ENCODE measurements around the gene CNKSR1.
A peak's percentile ranks its signal among the peaks of the same experiment; 100 is the strongest.

The CNKSR1 gene

DNA sequence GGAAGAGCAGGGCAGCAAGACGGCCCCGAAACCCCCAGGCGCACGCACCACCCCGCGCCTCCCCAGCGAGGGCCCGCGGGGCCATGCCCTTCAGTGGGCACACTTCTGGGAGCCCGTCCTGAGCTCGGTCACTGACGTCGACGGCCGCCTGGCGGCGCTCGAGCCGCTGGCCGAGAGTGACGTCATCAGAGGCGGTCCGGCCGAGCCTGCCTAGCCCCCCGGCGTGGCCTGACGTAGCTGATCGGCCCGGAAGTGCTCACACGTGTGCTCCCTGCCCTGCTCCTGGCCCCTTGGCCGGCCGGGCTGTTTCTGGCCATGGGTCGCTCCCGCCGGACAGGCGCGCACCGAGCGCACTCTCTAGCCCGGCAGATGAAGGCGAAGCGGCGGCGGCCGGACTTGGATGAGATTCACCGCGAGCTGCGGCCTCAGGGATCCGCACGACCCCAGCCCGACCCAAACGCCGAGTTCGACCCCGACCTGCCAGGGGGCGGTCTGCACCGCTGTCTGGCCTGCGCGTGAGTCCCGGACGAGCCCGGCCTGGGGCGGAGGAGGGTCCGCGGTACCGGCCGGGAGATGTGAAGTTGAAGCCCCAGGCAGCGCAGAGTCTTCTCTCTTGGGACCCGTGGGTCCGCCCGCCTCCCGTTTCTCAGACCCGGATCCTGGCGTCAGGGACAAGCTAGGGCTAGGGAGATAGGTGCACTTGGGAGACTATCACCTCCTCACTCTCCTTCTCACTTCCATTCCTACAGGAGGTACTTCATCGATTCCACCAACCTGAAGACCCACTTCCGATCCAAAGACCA, 7.4 kb upstream of the CNKSR1 start, which contains the start of gene ZNF593:
Gene ZNF593 (plus strand): TSS at position 240 of the 803 bp plus-strand sequence. CDS start 76 bp downstream, at position 316.
- Histone ChIP-seq H3K9ac (ENCODE audit: low read depth, low read length, poor library complexity) (peak within 1 kb of the TSS; percentile 82), H3K4ac (ENCODE audit: low read length) (no peak within 1 kb of the TSS), H3K4me3 (ENCODE audit: low read length in 2 of 2) (peak within 1 kb of the TSS; percentile 70 to 87), H3K4me1 (ENCODE audit: control insufficient read depth in 2 of 2, insufficient read depth in 1 of 2, low read depth in 1 of 2, low read length in 2 of 2) (peaks cover 24 to 42% of the 10 kb centered on the region in 2 donors), H3K18ac (ENCODE audit: low read length) (peak within 1 kb of the TSS; percentile 95), H3K79me1 (ENCODE audit: low read depth, low read length) (peaks cover 8% of the 10 kb centered on the region), H2BK15ac (ENCODE audit: low read length) (peak within 1 kb of the TSS; percentile 38), H4K91ac (ENCODE audit: low read depth, low read length, poor library complexity) (no peak within 1 kb of the TSS), H2BK5ac (ENCODE audit: low read length) (peak within 1 kb of the TSS; percentile 99), H2AFZ (ENCODE audit: low read length) (peak within 1 kb of the TSS; percentile 97), H3K27me3 (ENCODE audit: control insufficient read depth in 3 of 3, insufficient read depth in 3 of 3, low read depth in 1 of 3, low read length in 3 of 3) (peaks cover 0 to 3% (median 0%) of the 10 kb centered on the region in 3 experiments), H3K27ac (replicated peaks; ENCODE audit: low read length) (peak within 1 kb of the TSS; percentile 53), H2AK5ac (ENCODE audit: low read depth, low read length) (peak within 1 kb of the TSS; percentile 86), H3K14ac (ENCODE audit: low read length) (peak within 1 kb of the TSS; percentile 98), H3K9me3 (replicated peaks in 1 of 2; ENCODE audit: control insufficient read depth in 2 of 2, insufficient read depth in 1 of 2, low read depth in 1 of 2, low read length in 2 of 2) (no peaks in the 10 kb centered on the region), H3K36me3 (replicated peaks in 1 of 2; ENCODE audit: control insufficient read depth in 2 of 2, insufficient read depth in 2 of 2, low read length in 2 of 2) (peaks cover 7 to 11% of the 10 kb centered on the region in 2 donors), H3K23ac (ENCODE audit: low read depth, low read length, poor library complexity) (peak within 1 kb of the TSS; percentile 98), H3K4me2 (ENCODE audit: insufficient read depth, low read length, poor library complexity, severe bottlenecking) (peak within 1 kb of the TSS; percentile 98), H2BK12ac (ENCODE audit: low read length) (peak within 1 kb of the TSS; percentile 59), H2BK120ac (ENCODE audit: low read depth, low read length) (no peak within 1 kb of the TSS), H4K8ac (ENCODE audit: low read depth, low read length) (no peak within 1 kb of the TSS)
- DNase-seq (ENCODE audit: low spot score): peak; percentile 82
- WGBS, 2 donors (ENCODE audit: extremely low coverage in 2 of 2, insufficient read length in 2 of 2, insufficient replicate concordance in 1 of 2): no CpG with 5 or more reads among the region's 76 CpGs

DNA sequence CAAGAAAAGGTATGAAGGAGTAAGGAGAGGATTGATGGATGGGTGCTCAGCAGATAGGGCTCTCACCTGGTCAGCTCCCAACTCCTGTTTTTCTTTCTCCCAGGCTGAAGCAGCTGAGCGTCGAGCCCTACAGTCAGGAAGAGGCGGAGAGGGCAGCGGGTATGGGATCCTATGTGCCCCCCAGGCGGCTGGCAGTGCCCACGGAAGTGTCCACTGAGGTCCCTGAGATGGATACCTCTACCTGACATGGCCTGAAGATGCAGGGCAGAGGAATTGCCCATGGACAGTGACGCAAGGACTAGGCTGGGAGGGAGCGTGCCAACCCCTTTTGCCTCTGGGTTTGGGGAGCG, 6.8 kb upstream of the CNKSR1 start:
- Histone ChIP-seq H3K36me3 (replicated peaks in 1 of 2; ENCODE audit: control insufficient read depth in 2 of 2, insufficient read depth in 2 of 2, low read length in 2 of 2) (peaks cover 7 to 11% of the 10 kb centered on the region in 2 donors), H3K4me2 (ENCODE audit: insufficient read depth, low read length, poor library complexity, severe bottlenecking) (peak overlapping the region; percentile 98), H3K14ac (ENCODE audit: low read length) (no peak overlapping the region), H2AK5ac (ENCODE audit: low read depth, low read length) (peak overlapping the region; percentile 86), H2BK12ac (ENCODE audit: low read length) (no peak overlapping the region), H3K18ac (ENCODE audit: low read length) (no peak overlapping the region), H3K4ac (ENCODE audit: low read length) (no peak overlapping the region), H2BK120ac (ENCODE audit: low read depth, low read length) (no peak overlapping the region), H2AFZ (ENCODE audit: low read length) (peak overlapping the region; percentile 97), H3K4me3 (ENCODE audit: low read length in 2 of 2) (peak overlapping the region; percentile 70 to 87), H2BK5ac (ENCODE audit: low read length) (no peak overlapping the region), H3K27ac (replicated peaks; ENCODE audit: low read length) (no peak overlapping the region), H4K91ac (ENCODE audit: low read depth, low read length, poor library complexity) (no peak overlapping the region), H2BK15ac (ENCODE audit: low read length) (no peak overlapping the region), H3K9ac (ENCODE audit: low read depth, low read length, poor library complexity) (no peak overlapping the region), H3K9me3 (replicated peaks in 1 of 2; ENCODE audit: control insufficient read depth in 2 of 2, insufficient read depth in 1 of 2, low read depth in 1 of 2, low read length in 2 of 2) (no peaks in the 10 kb centered on the region), H3K4me1 (ENCODE audit: control insufficient read depth in 2 of 2, insufficient read depth in 1 of 2, low read depth in 1 of 2, low read length in 2 of 2) (peaks cover 23 to 36% of the 10 kb centered on the region in 2 donors), H3K79me1 (ENCODE audit: low read depth, low read length) (peaks cover 8% of the 10 kb centered on the region), H4K8ac (ENCODE audit: low read depth, low read length) (no peak overlapping the region), H3K23ac (ENCODE audit: low read depth, low read length, poor library complexity) (no peak overlapping the region), H3K27me3 (ENCODE audit: control insufficient read depth in 3 of 3, insufficient read depth in 3 of 3, low read depth in 1 of 3, low read length in 3 of 3) (peaks cover 0 to 3% (median 0%) of the 10 kb centered on the region in 3 experiments)
- DNase-seq (ENCODE audit: low spot score): no peak
- no CpG with 5 or more reads among the region's 9 CpGs for WGBS, 2 donors (ENCODE audit: extremely low coverage in 2 of 2, insufficient read length in 2 of 2, insufficient replicate concordance in 1 of 2)

DNA sequence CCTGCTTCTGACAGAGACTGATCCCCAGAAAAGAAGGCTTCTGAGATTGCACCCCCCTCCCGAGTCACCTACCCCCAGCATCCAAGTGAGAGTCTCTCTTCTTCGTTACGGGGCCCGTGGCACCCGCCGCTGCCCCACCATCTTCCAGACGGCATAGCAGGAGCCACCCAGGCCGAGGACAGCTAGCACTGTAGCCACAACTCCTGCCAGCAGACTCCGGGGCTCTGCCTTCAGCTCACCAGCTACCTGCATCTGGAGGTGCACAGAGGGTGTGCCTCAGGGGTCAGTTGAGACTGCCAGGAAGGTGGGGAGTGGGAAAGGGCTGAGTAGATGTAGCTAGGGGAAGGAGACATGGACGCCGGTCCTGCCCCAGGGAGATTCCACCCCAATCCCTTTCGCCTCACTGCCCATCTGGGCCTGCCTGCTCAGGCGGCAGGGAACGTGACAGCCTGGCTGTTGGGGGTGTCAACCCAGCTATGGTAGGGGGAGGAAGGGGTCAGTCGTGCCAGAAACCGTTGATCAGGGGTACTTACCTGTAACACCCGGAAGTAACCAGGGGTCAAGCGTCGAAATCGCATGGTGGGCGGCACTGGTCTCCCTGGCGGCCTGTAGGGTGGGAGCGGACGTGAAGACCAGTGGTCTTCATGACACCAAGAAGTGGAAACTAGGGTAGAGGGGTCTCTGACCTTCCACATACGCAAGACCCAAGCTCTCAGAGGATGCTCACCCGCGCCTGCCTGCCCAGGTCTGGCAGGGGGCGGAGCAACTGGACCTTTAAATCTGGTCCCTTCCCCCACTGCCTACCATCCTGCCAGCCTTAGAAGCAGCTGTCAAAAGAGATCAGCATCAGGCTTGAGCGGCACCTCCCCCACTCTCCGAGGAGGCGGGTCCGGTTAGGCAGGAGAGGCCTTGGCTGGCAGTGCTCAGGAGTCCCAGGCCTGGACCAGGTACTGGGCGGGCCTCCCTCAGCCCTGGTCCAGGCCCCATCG, 5.9 kb upstream of the CNKSR1 start, which contains the start of gene ZNF593OS:
Gene ZNF593OS (minus strand): TSS at position 749 of the 989 bp plus-strand sequence. CDS start 171 bp downstream, at position 578.
- Histone ChIP-seq H2BK120ac (ENCODE audit: low read depth, low read length) (no peak within 1 kb of the TSS), H3K14ac (ENCODE audit: low read length) (no peak within 1 kb of the TSS), H3K79me1 (ENCODE audit: low read depth, low read length) (peaks cover 8% of the 10 kb centered on the region), H3K4me2 (ENCODE audit: insufficient read depth, low read length, poor library complexity, severe bottlenecking) (no peak within 1 kb of the TSS), H2BK15ac (ENCODE audit: low read length) (peak within 1 kb of the TSS; percentile 4), H2AFZ (ENCODE audit: low read length) (no peak within 1 kb of the TSS), H4K91ac (ENCODE audit: low read depth, low read length, poor library complexity) (no peak within 1 kb of the TSS), H3K23ac (ENCODE audit: low read depth, low read length, poor library complexity) (no peak within 1 kb of the TSS), H3K9ac (ENCODE audit: low read depth, low read length, poor library complexity) (no peak within 1 kb of the TSS), H3K36me3 (replicated peaks in 1 of 2; ENCODE audit: control insufficient read depth in 2 of 2, insufficient read depth in 2 of 2, low read length in 2 of 2) (peaks cover 7 to 11% of the 10 kb centered on the region in 2 donors), H3K4me3 (ENCODE audit: low read length in 2 of 2) (peak within 1 kb of the TSS; percentile 70 to 87), H2BK12ac (ENCODE audit: low read length) (no peak within 1 kb of the TSS), H2AK5ac (ENCODE audit: low read depth, low read length) (peak within 1 kb of the TSS; percentile 86), H3K18ac (ENCODE audit: low read length) (no peak within 1 kb of the TSS), H3K27ac (replicated peaks; ENCODE audit: low read length) (no peak within 1 kb of the TSS), H2BK5ac (ENCODE audit: low read length) (no peak within 1 kb of the TSS), H3K9me3 (replicated peaks in 1 of 2; ENCODE audit: control insufficient read depth in 2 of 2, insufficient read depth in 1 of 2, low read depth in 1 of 2, low read length in 2 of 2) (no peaks in the 10 kb centered on the region), H3K4ac (ENCODE audit: low read length) (no peak within 1 kb of the TSS), H3K4me1 (ENCODE audit: control insufficient read depth in 2 of 2, insufficient read depth in 1 of 2, low read depth in 1 of 2, low read length in 2 of 2) (peaks cover 20 to 29% of the 10 kb centered on the region in 2 donors), H3K27me3 (ENCODE audit: control insufficient read depth in 3 of 3, insufficient read depth in 3 of 3, low read depth in 1 of 3, low read length in 3 of 3) (no peaks in the 10 kb centered on the region), H4K8ac (ENCODE audit: low read depth, low read length) (no peak within 1 kb of the TSS)
- no peak for DNase-seq (ENCODE audit: low spot score)
- WGBS, 2 donors (ENCODE audit: extremely low coverage in 2 of 2, insufficient read length in 2 of 2, insufficient replicate concordance in 1 of 2): no CpG with 5 or more reads among the region's 34 CpGs
